Ishikawa (cell line): ENCODE measurements around the gene ZNF8.

Experiments used
- NFIC ChIP-seq: IDR thresholded peaks from 2 replicates; pipeline ENCODE4 v1.6.1; 2012
- TEAD4 ChIP-seq: IDR thresholded peaks from 2 replicates; pipeline ENCODE4 v1.6.1; 2012
- USF1 ChIP-seq: IDR thresholded peaks from 2 replicates; pipeline ENCODE4 v1.6.1; 2012
- TF ChIP-seq, protein P1 (sequence below): IDR thresholded peaks from 2 replicates; pipeline ENCODE4 v1.6.1; 2012; ENCODE audit warnings: low read depth, mild to moderate bottlenecking

DNA sequence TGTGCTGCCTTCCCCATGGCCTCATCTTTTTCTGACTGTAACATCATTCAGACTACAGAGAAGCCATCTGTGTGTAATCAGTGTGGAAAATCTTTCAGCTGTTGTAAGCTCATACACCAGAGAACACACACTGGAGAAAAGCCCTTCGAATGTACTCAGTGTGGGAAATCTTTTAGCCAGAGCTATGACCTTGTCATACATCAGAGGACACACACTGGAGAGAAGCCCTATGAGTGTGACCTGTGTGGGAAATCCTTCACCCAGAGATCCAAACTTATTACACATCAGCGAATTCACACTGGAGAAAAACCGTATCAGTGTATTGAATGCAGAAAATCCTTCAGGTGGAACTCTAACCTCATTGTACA, 17.2 kb upstream of the ZNF8 start:
- TF ChIP-seq, protein P1, sequence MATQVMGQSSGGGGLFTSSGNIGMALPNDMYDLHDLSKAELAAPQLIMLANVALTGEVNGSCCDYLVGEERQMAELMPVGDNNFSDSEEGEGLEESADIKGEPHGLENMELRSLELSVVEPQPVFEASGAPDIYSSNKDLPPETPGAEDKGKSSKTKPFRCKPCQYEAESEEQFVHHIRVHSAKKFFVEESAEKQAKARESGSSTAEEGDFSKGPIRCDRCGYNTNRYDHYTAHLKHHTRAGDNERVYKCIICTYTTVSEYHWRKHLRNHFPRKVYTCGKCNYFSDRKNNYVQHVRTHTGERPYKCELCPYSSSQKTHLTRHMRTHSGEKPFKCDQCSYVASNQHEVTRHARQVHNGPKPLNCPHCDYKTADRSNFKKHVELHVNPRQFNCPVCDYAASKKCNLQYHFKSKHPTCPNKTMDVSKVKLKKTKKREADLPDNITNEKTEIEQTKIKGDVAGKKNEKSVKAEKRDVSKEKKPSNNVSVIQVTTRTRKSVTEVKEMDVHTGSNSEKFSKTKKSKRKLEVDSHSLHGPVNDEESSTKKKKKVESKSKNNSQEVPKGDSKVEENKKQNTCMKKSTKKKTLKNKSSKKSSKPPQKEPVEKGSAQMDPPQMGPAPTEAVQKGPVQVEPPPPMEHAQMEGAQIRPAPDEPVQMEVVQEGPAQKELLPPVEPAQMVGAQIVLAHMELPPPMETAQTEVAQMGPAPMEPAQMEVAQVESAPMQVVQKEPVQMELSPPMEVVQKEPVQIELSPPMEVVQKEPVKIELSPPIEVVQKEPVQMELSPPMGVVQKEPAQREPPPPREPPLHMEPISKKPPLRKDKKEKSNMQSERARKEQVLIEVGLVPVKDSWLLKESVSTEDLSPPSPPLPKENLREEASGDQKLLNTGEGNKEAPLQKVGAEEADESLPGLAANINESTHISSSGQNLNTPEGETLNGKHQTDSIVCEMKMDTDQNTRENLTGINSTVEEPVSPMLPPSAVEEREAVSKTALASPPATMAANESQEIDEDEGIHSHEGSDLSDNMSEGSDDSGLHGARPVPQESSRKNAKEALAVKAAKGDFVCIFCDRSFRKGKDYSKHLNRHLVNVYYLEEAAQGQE, result no peak
- TF ChIP-seq TEAD4 (no peak), NFIC (no peak), USF1 (no peak)
